ENCODE measurements around the gene P3H1.

DNA sequence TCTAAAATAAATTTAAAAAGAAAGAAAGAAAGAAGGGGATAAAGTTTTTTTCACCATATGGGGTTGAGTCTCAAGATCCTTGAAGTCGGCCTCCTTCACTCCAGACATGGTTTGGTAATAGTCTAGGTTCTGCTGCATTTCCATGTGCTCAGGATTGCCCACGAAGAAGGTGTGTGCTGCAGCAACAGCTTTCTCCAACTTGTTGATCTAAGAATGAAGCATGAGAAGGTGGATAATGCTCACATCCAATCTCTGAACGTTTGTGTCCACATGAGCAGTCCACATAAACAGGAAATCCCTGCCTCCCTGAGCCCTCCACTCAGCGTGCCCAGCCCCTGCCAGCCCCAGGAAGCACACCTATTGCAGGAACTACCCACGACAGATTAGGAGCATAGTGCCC is 4.6 kb downstream of the P3H1 start:
- TF ChIP-seq, protein P1, sequence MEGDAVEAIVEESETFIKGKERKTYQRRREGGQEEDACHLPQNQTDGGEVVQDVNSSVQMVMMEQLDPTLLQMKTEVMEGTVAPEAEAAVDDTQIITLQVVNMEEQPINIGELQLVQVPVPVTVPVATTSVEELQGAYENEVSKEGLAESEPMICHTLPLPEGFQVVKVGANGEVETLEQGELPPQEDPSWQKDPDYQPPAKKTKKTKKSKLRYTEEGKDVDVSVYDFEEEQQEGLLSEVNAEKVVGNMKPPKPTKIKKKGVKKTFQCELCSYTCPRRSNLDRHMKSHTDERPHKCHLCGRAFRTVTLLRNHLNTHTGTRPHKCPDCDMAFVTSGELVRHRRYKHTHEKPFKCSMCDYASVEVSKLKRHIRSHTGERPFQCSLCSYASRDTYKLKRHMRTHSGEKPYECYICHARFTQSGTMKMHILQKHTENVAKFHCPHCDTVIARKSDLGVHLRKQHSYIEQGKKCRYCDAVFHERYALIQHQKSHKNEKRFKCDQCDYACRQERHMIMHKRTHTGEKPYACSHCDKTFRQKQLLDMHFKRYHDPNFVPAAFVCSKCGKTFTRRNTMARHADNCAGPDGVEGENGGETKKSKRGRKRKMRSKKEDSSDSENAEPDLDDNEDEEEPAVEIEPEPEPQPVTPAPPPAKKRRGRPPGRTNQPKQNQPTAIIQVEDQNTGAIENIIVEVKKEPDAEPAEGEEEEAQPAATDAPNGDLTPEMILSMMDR (IDR thresholded peaks at IDR 0.05; ENCODE audit: low read depth, low read length): no peak
- no peak for TF ChIP-seq POLR2A (IDR thresholded peaks at IDR 0.05; ENCODE audit: extremely low read depth, insufficient read length)

Measured in NB4 (cell line).